ENCODE data around the gene BAZ2A. TPM values are rescaled to one million over a fixed set of nuclear protein-coding genes. Genes with fewer than 3 reads are reported as not detected.

Gene BAZ2A
- total and polyA plus RNA-seq, 8 donors = 26.7 to 59.9 (median 39.1) TPM

- no peaks in the 10 kb centered on the region for H3K27me3 ChIP-seq
- H3K27ac ChIP-seq = peak overlapping the region in 2 of 4 donors; percentile 42 to 97
- peak in 1 of 6 donors; percentile 28 for DNase-seq
- H3K9me3 ChIP-seq = no peaks in the 10 kb centered on the region
- intact Hi-C loops (cut with DNase I) = no loop called here
- TF ChIP-seq CTCF (IDR thresholded peaks at IDR 0.05) = no peak
- WGBS, 2 donors = 51 to 59% methylated on average over 4 of the region's 4 CpGs
- peak overlapping the region in 2 of 4 donors; percentile 14 to 86 for H3K4me3 ChIP-seq
- H3K4me1 ChIP-seq = peaks cover 5 to 34% (median 14%) of the 10 kb centered on the region in 3 donors
- FAIRE-seq = no peak
- peaks cover 0 to 6% (median 4%) of the 10 kb centered on the region in 3 donors for H3K36me3 ChIP-seq
- no peak for ATAC-seq
Measured at GRCh38 chr12:56632701-56633467, 2.8 kb upstream of the BAZ2A start.

DNA sequence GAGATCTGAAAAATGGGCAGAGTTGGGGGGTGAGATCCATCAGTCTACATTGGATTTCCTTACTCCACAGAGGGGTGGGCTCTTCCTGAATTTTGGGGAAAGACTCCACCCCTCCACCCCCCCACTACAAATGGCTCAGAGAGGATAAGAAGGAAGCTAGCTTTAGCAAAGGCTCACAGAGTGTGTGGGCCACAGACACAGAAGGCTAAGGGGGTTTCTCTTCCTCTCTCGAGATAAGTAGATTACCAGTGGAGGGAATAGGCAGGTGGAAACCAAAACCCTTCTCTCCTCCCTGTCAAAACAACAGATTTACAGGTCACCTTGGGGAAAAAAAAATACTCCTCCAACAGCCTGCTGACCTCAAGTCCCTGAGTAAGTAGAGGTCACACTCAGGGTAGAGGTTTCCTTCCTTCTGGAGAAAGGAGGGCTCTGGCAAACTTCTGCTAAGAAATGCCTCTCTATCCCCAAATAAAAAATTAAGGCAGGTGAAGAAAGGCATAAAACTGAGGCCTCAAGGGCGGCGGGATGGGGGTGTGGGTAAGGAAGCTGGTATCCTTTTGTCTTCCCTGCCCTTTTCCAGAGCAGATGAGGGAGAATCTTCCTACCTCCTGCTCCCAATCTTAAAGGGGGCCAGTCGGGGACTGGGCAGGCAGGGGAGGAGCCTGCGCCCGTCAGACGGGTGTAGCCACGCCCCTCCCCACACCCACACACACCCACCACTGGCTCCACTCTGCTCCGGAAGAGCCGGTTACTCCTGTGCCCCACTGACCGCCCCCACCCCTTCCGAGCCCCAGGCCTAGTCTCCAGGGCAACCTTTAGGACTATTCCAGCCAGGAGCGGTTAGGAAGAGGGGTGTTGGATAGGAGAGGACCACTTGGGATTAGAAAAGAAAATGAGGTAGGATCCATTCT is 1.9 kb upstream of the BAZ2A start:
- DNase-seq = peak; percentile 59 to 84 (median 74)

DNA sequence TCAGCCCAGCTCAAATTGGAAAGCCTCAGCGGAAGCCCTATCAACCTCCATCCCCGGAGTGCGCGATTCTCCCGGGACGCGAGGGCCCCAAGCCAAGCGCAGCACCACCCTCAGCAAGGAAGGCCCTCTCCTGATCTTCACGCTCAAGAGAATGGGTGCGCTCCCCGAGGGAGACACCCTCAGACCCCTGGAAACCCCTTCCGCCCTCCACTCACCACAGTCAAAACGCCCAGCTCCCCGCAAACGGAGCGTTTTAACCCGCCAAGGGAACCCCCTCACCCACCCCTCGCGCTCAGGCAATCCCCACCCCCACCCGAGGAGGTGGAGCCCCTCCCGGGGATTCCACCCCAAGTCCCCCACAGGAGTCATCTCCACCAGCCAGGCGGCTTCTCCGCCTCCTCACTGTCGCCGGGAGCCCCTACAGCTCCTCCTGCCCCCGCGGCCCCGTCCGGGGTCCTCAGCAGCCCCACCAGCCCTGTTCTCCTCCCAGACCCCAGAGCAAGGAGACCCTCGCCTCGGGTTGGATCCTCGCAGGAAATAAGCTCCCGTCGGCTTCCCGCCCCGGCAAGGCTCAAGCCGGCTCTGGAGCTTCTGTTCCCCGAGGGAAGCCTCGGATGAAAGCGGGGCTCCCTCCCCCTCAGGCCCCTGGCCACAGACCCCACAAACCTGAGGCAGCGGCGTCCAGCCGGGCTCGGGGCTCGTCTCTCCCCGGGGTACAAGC is 507 bp downstream of the BAZ2A start:
- WGBS, 2 donors = 0% methylated on average over 37 to 46 of the region's 46 CpGs
- no peaks in the 10 kb centered on the region for H3K9me3 ChIP-seq
- no peaks in the 10 kb centered on the region for H3K27me3 ChIP-seq
- peak in 3 of 6 donors; percentile 34 to 63 (median 51) for DNase-seq
- no peak for TF ChIP-seq CTCF (IDR thresholded peaks at IDR 0.05)
- intact Hi-C loops (cut with DNase I) = no loop called here
- H3K36me3 ChIP-seq = no peaks in the 10 kb centered on the region
- H3K4me1 ChIP-seq = peaks cover 0 to 32% (median 5%) of the 10 kb centered on the region in 3 donors
- FAIRE-seq = no peak
- H3K4me3 ChIP-seq = peak overlapping the region; percentile 60 to 100 (median 84)
- H3K27ac ChIP-seq = peak overlapping the region; percentile 67 to 86 (median 79)
- ATAC-seq = peak; percentile 42 to 60 (median 46)

More for the DNA sequence above, 1.9 kb upstream of the BAZ2A start:
- Histone ChIP-seq H3K27me3 (no peaks in the 10 kb centered on the region), H3K9me3 (no peaks in the 10 kb centered on the region), H3K27ac (peak overlapping the region in 2 of 4 donors; percentile 42 to 67), H3K4me1 (peaks cover 0 to 27% (median 5%) of the 10 kb centered on the region in 3 donors), H3K36me3 (no peaks in the 10 kb centered on the region), H3K4me3 (peak overlapping the region in 2 of 4 donors; percentile 14 to 86)
- no peak for TF ChIP-seq CTCF (IDR thresholded peaks at IDR 0.05)
- ATAC-seq (peak in 1 of 4 donors; percentile 13), FAIRE-seq (no peak)
- intact Hi-C loops (cut with DNase I) = no loop called here
- WGBS, 2 donors = 6% methylated on average over 13 of the region's 13 CpGs

DNA sequence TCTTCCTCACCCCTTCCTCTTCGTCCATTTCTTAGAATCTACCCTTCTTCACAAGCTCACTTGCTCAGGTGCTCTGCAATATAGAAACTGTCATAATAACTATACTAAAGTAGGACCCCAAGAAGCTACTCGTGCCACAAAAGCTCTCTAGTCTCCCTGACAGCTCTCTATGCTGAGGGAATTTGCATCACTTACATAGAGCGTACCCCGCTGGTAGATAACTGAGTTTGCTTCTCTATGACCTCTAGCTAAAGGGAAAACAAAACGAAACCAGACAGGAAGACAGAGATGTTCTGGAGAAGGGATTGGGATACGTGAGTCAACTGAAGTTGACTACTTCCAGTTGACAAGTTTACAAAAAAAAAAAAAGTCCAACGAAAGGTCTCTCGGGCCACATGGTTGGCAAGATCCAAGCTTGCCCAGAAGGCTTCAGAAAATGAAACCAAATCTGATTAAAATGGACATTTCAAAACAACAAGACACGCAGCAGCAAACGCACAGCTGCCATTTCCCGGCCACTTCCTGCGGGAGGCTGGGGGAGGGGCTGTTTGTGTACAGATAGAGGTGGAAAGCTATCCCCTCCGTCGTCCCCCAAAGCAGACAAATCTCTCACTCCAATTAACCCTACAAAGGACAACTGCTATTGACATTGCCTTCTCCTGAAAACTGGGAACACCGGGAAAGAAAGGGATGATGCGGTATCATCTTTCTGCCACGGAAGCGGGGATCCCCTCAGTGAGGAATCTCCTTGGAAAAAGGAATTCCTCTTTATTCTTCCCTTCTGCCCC is 1.3 kb downstream of the BAZ2A start:
- H3K27ac ChIP-seq = peak overlapping the region; percentile 67 to 86 (median 79)
- H3K27me3 ChIP-seq = no peaks in the 10 kb centered on the region
- peaks cover 0 to 32% (median 5%) of the 10 kb centered on the region in 3 donors for H3K4me1 ChIP-seq
- peak overlapping the region; percentile 60 to 100 (median 84) for H3K4me3 ChIP-seq
- no peak for TF ChIP-seq CTCF (IDR thresholded peaks at IDR 0.05)
- ATAC-seq (peak; percentile 30 to 46 (median 40)), FAIRE-seq (no peak), DNase-seq (peak in 5 of 6 donors; percentile 55 to 73 (median 59))
- H3K9me3 ChIP-seq = no peaks in the 10 kb centered on the region
- no peaks in the 10 kb centered on the region for H3K36me3 ChIP-seq
- WGBS, 2 donors = 0% methylated on average over 18 of the region's 18 CpGs
- intact Hi-C loops (cut with DNase I) = no loop called here

Measured in pancreas (tissue), 10 donors.